ELR (cell line): ENCODE results near the gene ADAM12.
A peak's percentile ranks its signal among the peaks of the same experiment; 100 is the strongest.

Experiments
- DNase-seq: peaks from one replicate; pipeline ENCODE4 v3.0.0-alpha.2; 2015; ENCODE audit warnings: low read depth

ADAM12 gene

GRCh38 chr10:126143117-126143516, 245.2 kb downstream of the ADAM12 start:
- no peak for DNase-seq

- DNase-seq, result no peak
These were observed 247.5 kb downstream of the ADAM12 start for GRCh38 chr10:126140746-126141273.

- peak; percentile 58 for DNase-seq
These were observed 250.6 kb downstream of the ADAM12 start for GRCh38 chr10:126137562-126138221.

GRCh38 chr10:126135941-126136595, 252.2 kb downstream of the ADAM12 start:
- DNase-seq, result no peak

GRCh38 chr10:126135177-126135576, 253.1 kb downstream of the ADAM12 start:
- peak; percentile 38 for DNase-seq

GRCh38 chr10:126133906-126134656, 254.2 kb downstream of the ADAM12 start:
- peak; percentile 90 for DNase-seq

GRCh38 chr10:126133082-126133620, 255.1 kb downstream of the ADAM12 start:
- no peak for DNase-seq

- no peak for DNase-seq
These were observed 256.9 kb downstream of the ADAM12 start for GRCh38 chr10:126131341-126131740.

GRCh38 chr10:126130271-126130710, 258.0 kb downstream of the ADAM12 start:
- DNase-seq, result no peak

GRCh38 chr10:126129026-126129425, 259.3 kb downstream of the ADAM12 start:
- no peak for DNase-seq

- DNase-seq, result no peak
These were observed 259.7 kb downstream of the ADAM12 start for GRCh38 chr10:126128581-126128980.

GRCh38 chr10:126127481-126128029, 260.7 kb downstream of the ADAM12 start:
- no peak for DNase-seq

GRCh38 chr10:126126866-126127265, 261.4 kb downstream of the ADAM12 start:
- no peak for DNase-seq

GRCh38 chr10:126126023-126126422, 262.3 kb downstream of the ADAM12 start:
- DNase-seq, result no peak

GRCh38 chr10:126124668-126125349, 263.5 kb downstream of the ADAM12 start:
- DNase-seq, result no peak

- DNase-seq, result no peak
These were observed 264.2 kb downstream of the ADAM12 start for GRCh38 chr10:126124046-126124445.

- DNase-seq, result no peak
These were observed 264.8 kb downstream of the ADAM12 start for GRCh38 chr10:126123466-126123865.

GRCh38 chr10:126122881-126123280, 265.4 kb downstream of the ADAM12 start:
- DNase-seq, result no peak

- DNase-seq, result peak; percentile 79
These were observed 268.7 kb downstream of the ADAM12 start for GRCh38 chr10:126119599-126119998.

- DNase-seq, result no peak
These were observed 269.8 kb downstream of the ADAM12 start for GRCh38 chr10:126118476-126118875.

GRCh38 chr10:126117196-126117595, 271.1 kb downstream of the ADAM12 start:
- no peak for DNase-seq

- no peak for DNase-seq
These were observed 272.4 kb downstream of the ADAM12 start for GRCh38 chr10:126115886-126116285.
